ENCODE measurements around the gene PPIL1. TPM values are rescaled to one million over a fixed set of nuclear protein-coding genes. Genes with fewer than 3 reads are reported as not detected.
"Not testable (repeated sequence)": the region's sequence is repeated elsewhere in the genome, so short reads cannot be mapped to it uniquely, and the experiment has no call there.

The PPIL1 gene
- polyA plus RNA-seq, 2 of the 4 experiments (the other 2 are of a cell fraction), result 42.6 to 60.0 TPM

DNA sequence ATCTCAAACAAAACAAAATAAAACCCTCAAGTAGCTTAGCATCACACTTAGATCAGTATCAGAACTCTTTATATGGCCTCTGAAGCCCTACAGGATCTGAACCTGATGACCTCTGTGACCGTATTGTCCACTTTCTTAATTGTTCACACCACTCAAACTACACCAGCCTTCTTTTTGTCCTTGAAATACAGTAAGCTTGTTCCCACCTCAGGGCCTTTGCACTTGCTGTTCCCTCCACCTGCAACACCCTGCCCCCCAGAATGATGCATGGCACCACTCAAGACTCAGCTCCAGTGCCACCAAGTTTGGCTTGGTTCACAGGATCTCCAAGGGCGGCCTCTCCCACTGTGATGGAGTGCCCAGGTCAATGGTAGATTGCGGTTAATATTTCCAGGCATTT is 61.1 kb downstream of the PPIL1 start (continued):
- TF ChIP-seq, protein P1, sequence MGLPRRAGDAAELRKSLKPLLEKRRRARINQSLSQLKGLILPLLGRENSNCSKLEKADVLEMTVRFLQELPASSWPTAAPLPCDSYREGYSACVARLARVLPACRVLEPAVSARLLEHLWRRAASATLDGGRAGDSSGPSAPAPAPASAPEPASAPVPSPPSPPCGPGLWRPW (IDR thresholded peaks at IDR 0.05), result no peak
- TF ChIP-seq KDM5A (IDR thresholded peaks at IDR 0.05), result no peak
- TF ChIP-seq, protein P2, sequence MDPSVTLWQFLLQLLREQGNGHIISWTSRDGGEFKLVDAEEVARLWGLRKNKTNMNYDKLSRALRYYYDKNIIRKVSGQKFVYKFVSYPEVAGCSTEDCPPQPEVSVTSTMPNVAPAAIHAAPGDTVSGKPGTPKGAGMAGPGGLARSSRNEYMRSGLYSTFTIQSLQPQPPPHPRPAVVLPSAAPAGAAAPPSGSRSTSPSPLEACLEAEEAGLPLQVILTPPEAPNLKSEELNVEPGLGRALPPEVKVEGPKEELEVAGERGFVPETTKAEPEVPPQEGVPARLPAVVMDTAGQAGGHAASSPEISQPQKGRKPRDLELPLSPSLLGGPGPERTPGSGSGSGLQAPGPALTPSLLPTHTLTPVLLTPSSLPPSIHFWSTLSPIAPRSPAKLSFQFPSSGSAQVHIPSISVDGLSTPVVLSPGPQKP (IDR thresholded peaks at IDR 0.05; ENCODE audit: low read depth, low read length), result no peak

DNA sequence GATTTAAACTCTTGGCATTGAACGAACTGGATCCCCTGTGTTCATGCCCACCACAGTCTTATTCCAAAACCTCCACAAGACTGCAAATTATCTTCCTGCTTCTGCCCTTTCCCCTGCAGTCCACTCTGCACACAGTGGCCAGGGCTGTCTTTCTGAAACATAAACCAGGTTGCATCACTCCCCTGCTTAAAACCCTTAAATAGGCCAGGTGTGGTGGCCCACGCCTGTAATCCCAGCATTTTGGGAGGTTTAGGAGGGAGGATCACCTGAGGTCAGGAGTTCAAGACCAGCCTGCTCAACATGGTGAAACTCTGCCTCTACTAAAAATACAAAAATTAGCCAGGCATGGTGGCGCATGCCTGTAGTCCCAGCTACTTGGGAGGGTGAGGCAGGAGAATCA is 61.6 kb downstream of the PPIL1 start:
- FAIRE-seq; H3K9me3 ChIP-seq; POLR2A ChIA-PET; H3K27ac ChIP-seq; H3K4me1 ChIP-seq; DNase-seq (ENCODE audit: low read depth in 1 of 2, low spot score in 1 of 2); ATAC-seq; H3K4me3 ChIP-seq; H3K4me2 ChIP-seq: not testable (repeated sequence)
- CTCF ChIA-PET, result interaction anchor here (3.2 kb wide), 1 partner anchor 54 kb away, joined by 11 read pairs; no protein-coding TSS in a partner anchor
- WGBS (ENCODE audit: missing lambda C conversion rate), result 70% methylated on average over 3 of the region's 3 CpGs

DNA sequence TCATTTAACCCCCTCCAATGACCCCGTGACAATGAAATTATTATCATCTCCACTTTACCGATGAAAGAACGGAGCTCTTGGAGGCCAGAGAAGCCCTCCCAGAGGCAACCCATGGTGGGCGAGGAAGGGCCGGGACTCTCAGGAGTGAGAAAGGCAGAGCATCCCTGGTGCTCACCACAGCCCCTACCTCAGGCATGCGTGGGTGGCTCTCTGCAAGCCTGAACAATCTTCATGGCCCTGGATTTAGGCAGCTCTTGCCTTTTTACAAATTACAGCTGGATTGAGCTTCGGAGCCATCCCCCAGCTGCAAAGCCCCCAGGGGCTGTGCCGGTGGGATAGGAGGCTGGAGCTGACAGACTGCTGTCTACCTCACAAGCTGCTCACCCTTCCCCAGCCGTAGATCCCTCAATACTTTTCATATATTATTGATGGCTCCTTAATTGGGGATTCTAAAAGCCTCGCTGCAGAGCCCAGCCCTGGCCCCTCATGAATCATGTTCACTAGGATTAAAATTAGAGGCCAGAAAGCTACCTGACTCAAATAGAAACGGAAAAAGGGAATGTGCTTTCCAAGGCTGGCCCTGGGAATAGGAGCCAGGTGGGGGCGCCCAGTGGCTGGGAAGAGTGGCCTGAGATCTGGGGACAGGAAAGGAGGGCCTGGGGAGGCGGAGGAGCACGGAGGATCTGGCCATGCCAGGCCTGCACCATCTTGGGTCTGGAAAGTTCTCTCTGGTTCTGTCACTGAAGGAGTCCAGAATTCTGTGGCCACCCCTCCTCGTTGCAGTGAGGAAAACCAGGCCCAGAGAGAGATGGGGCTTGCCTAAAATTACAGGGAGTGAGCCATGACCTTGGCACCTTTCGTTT is 64.4 kb downstream of the PPIL1 start:
- 75% methylated on average over 16 of the region's 16 CpGs for WGBS (ENCODE audit: missing lambda C conversion rate)
- ChIA-PET POLR2A (no interaction called here), CTCF (interaction anchor here (2.1 to 3.2 kb wide), 3 partner anchors 41 to 51 kb away, joined by 4 to 11 read pairs (median 6); no protein-coding TSS in a partner anchor)
- TF ChIP-seq JUNB (IDR thresholded peaks at IDR 0.05) (no peak), RAD21 (conservative IDR thresholded peaks at IDR 0.05 in 1 of 2, IDR thresholded peaks at IDR 0.05 in 1 of 2) (0 out of 5 replicates have a peak, but pooled peaks of 1 of the 2 experiments have one; percentile 8)
- DNase-seq (ENCODE audit: low read depth in 1 of 2, low spot score in 1 of 2) (no peak), FAIRE-seq (no peak), ATAC-seq (peak in 1 of 2 experiments; percentile 43; a peak in 1 of 6 replicates)
- Histone ChIP-seq H3K4me2 (no peak overlapping the region), H3K9me3 (no peaks in the 10 kb centered on the region), H3K27ac (no peak overlapping the region), H3K4me1 (no peaks in the 10 kb centered on the region), H3K4me3 (no peak overlapping the region)

DNA sequence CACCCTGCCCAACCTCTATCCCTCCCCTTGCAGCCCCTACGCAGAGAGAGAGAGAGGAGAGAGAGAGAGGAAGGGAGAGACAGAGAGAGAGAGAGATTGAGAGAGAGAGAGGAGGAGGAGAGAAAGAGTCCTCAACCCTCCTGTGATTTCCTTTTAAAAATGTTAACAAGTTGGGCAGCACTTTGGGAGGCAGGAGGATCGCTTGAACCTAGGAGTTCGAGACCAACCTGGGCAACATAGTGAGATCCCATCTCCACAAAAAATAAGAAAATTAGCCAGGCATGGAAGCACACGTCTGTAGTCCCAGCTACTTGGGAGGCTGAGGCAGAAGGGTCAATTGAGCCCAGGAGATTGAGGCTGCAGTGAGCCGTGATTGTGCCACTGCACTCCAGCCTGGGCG is 65.4 kb downstream of the PPIL1 start:
- DNase-seq (ENCODE audit: low read depth in 1 of 2, low spot score in 1 of 2) (no peak), ATAC-seq (no peak), FAIRE-seq (no peak)
- no peak for TF ChIP-seq ESRRA (IDR thresholded peaks at IDR 0.05; ENCODE audit: borderline replicate concordance, low read length)
- no peak for TF ChIP-seq KDM1A (IDR thresholded peaks at IDR 0.05; ENCODE audit: low read depth)
- TF ChIP-seq CEBPB (IDR thresholded peaks at IDR 0.05), result no peak
- no peak for TF ChIP-seq TP53 (CRISPR knock-in tag; IDR thresholded peaks at IDR 0.05)
- no peak for TF ChIP-seq CHD2 (IDR thresholded peaks at IDR 0.05; ENCODE audit: low read length, partially characterized antibody)
- no peak for TF ChIP-seq EP300 (IDR thresholded peaks at IDR 0.05)
- TF ChIP-seq ZC3H11A (IDR thresholded peaks at IDR 0.05), result no peak
- TF ChIP-seq SMC3 (IDR thresholded peaks at IDR 0.05), result no peak
- no peak for TF ChIP-seq RCOR1 (IDR thresholded peaks at IDR 0.05; ENCODE audit: low read depth, low read length)
- no peak for TF ChIP-seq POLR2AphosphoS2 (conservative IDR thresholded peaks at IDR 0.05; ENCODE audit: low read length)
- TF ChIP-seq KDM5A (IDR thresholded peaks at IDR 0.05), result no peak
- TF ChIP-seq, protein P1 (IDR thresholded peaks at IDR 0.05), result no peak
- TF ChIP-seq, protein P3, sequence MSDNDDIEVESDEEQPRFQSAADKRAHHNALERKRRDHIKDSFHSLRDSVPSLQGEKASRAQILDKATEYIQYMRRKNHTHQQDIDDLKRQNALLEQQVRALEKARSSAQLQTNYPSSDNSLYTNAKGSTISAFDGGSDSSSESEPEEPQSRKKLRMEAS (IDR thresholded peaks at IDR 0.05), result no peak
- TF ChIP-seq TFCP2L1 (CRISPR knock-in tag; IDR thresholded peaks at IDR 0.05), result no peak
- TF ChIP-seq HDAC2 (IDR thresholded peaks at IDR 0.05), result no peak
- TF ChIP-seq NFE2L2 (conservative IDR thresholded peaks at IDR 0.05; ENCODE audit: low read length), result no peak
- TF ChIP-seq, protein P4, sequence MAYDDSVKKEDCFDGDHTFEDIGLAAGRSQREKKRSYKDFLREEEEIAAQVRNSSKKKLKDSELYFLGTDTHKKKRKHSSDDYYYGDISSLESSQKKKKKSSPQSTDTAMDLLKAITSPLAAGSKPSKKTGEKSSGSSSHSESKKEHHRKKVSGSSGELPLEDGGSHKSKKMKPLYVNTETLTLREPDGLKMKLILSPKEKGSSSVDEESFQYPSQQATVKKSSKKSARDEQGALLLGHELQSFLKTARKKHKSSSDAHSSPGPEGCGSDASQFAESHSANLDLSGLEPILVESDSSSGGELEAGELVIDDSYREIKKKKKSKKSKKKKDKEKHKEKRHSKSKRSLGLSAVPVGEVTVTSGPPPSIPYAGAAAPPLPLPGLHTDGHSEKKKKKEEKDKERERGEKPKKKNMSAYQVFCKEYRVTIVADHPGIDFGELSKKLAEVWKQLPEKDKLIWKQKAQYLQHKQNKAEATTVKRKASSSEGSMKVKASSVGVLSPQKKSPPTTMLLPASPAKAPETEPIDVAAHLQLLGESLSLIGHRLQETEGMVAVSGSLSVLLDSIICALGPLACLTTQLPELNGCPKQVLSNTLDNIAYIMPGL (CRISPR knock-in tag; IDR thresholded peaks at IDR 0.05; ENCODE audit: borderline replicate concordance), result no peak
- WGBS (ENCODE audit: missing lambda C conversion rate), result 61% methylated on average over 6 of the region's 6 CpGs
- no peak overlapping the region for H3K4me2 ChIP-seq
- H3K4me3 ChIP-seq, result no peak overlapping the region
- H3K4me1 ChIP-seq, result no peaks in the 10 kb centered on the region
- no peak overlapping the region for H3K27ac ChIP-seq
- CTCF ChIA-PET, result no interaction called here
- no peaks in the 10 kb centered on the region for H3K9me3 ChIP-seq
- POLR2A ChIA-PET, result no interaction called here

All from A549 (cell line).